Stimulated activated CD8-positive, alpha-beta memory T cell treated with anti-CD3 and anti-CD28 coated beads, Interleukin-12 subunit alpha, Interleukin-12 subunit beta, amount 100 ng/mL, for 24 hours (primary cell): Measurements from ENCODE around the gene ATP1A1.

Source experiments
- DNase-seq: peaks from one replicate; pipeline ENCODE4 v3.0.0-alpha.2; 2020; ENCODE audit errors: extremely low read depth

Gene ATP1A1

GRCh38 chr1:116390195-116390594 lies 17.2 kb downstream of the ATP1A1 start:
- DNase-seq: no peak

- DNase-seq: no peak
Measured at GRCh38 chr1:116391185-116391584, 18.1 kb downstream of the ATP1A1 start.

GRCh38 chr1:116392717-116393404 lies 19.8 kb downstream of the ATP1A1 start:
- no peak for DNase-seq

- DNase-seq: no peak
Measured at GRCh38 chr1:116393792-116394191, 20.7 kb downstream of the ATP1A1 start.

- DNase-seq: no peak
Measured at GRCh38 chr1:116394270-116394669, 21.2 kb downstream of the ATP1A1 start.

- no peak for DNase-seq
Measured at GRCh38 chr1:116396769-116397168, 23.7 kb downstream of the ATP1A1 start.

- DNase-seq: no peak
Measured at GRCh38 chr1:116397728-116398127, 24.7 kb downstream of the ATP1A1 start.

GRCh38 chr1:116400780-116401179 lies 27.7 kb downstream of the ATP1A1 start:
- DNase-seq: no peak

- DNase-seq: no peak
Measured at GRCh38 chr1:116401646-116402176, 28.7 kb downstream of the ATP1A1 start.

- no peak for DNase-seq
Measured at GRCh38 chr1:116402333-116402732, 29.3 kb downstream of the ATP1A1 start.

GRCh38 chr1:116403496-116404136 lies 30.6 kb downstream of the ATP1A1 start:
- no peak for DNase-seq

- DNase-seq: no peak
Measured at GRCh38 chr1:116404699-116405098, 31.7 kb downstream of the ATP1A1 start.

GRCh38 chr1:116405241-116406135 lies 32.4 kb downstream of the ATP1A1 start:
- DNase-seq: no peak

GRCh38 chr1:116407033-116407432 lies 34.0 kb downstream of the ATP1A1 start:
- no peak for DNase-seq

GRCh38 chr1:116408193-116408592 lies 35.1 kb downstream of the ATP1A1 start:
- no peak for DNase-seq

GRCh38 chr1:116408803-116409720 lies 36.0 kb downstream of the ATP1A1 start:
- no peak for DNase-seq

- no peak for DNase-seq
Measured at GRCh38 chr1:116409751-116410191, 36.7 kb downstream of the ATP1A1 start.

GRCh38 chr1:116411784-116412479 lies 38.9 kb downstream of the ATP1A1 start:
- no peak for DNase-seq

- no peak for DNase-seq
Measured at GRCh38 chr1:116412480-116412798, 39.4 kb downstream of the ATP1A1 start.

- no peak for DNase-seq
Measured at GRCh38 chr1:116412898-116413297, 39.9 kb downstream of the ATP1A1 start.

GRCh38 chr1:116413414-116413813 lies 40.4 kb downstream of the ATP1A1 start:
- no peak for DNase-seq
